Inflammatory macrophage (primary cell): Measurements from ENCODE around the gene IL16.
"Not testable (repeated sequence)": the region's sequence is repeated elsewhere in the genome, so short reads cannot be mapped to it uniquely, and the experiment has no call there.

Experiments used
- DNase-seq, 2 donors: peaks; one replicate each; pipeline ENCODE4 v3.0.0-alpha.2; 2020 to 2022
- total RNA-seq, 18 experiments: gene quantifications; one replicate each; lab custom pipeline; 2026; ENCODE audit warnings: mixed read lengths in 6 of 18, inconsistent platforms in 2 of 18; lab: John Stamatoyannopoulos, UW

The IL16 gene
- 2.0 to 117 (median 45.0) reads per million in 18 experiments for total RNA-seq

DNA sequence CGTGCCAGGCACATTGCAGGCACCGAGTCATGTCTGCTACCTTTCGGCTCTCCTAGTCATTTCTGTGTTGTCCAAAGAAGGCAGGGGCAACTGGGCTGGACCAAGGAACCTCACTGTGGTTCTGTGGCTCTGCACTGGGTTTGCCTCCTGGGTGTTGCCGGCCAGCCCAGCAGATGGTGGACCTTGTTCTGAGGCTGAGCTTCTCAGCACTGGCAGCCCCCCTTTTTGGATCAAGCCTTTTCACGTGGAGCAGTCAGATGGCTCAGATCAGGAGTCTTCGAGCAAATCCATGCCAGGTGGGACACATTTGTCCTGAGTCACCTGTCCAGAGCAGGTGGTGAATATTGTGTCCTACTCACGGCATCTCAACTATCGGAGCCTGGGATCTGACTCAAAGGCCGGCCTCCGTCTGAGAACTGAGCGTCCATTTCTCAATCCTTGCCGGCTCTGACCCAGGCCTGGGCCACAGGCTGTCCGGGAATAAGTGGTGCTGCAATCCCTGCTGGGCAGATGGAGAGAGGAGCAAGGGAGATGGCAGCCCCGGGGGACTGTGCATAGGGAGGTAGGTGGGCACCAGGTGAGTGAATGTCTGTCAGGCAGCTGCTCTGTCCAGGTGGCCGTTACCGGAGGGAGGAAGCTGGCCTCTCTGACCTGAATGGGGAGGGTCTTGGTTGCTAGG, at the start of gene IL16:
TSS of gene IL16 (plus strand) at position 304 of the 679 bp plus-strand sequence. CDS start 28,521 bp downstream, outside the sequence.
- DNase-seq, result no peak

DNA sequence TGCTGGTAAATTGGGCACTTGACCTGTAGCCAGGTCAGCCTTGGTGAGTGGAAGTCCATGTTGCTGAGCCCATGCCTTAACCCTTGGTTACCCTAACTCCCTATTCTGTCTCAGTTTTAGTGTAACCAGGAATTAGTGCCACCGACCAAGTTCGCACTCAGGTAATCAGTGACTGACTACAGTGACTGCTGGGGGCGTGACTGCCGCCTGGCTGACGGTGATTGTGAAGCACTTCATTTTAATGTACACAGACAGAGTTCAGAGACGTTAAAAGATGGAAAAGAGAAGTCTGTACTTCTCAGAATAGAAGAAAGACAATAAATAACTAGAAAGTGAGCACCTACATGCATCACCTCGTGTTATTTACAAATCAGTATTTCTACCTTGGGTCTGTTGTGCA, 45.3 kb upstream of the IL16 start:
- no peak for DNase-seq

DNA sequence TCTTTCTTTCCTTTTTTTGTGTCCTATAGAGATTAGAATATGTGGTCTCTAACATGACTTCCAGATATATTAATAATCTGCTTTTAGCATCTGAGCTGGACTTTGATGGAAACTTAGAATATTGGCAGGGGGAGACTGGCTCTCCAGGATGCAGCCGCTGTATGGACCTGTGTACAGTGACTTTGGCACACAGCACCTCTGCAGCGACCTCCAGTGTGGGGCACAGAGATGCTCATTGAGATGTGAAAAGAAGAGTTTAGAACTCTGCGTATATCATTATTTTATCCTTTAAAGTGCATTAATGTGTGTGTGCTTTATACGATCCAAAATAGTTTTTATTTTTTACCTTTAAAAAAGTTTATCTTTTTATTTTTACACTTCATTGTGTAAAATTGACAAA, 44.3 kb upstream of the IL16 start:
- no peak for DNase-seq

DNA sequence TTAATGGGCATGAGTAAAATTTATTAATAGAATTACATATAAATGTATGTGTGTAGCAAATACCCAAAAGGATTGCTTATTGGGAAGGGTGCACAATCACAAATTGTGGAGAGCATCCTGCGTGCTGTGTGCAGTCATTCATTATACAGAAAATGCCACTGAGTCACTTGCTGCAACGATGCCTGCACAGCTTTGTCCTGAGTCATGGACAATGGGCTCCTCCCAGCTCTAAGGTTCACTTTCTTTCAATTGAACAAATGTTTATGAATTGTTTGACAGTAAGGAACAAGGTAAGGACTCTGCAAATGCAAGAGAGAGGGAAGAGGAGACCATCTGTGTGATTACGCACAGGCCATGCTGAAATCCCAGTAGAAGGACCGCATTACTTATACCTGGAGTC, 43.9 kb upstream of the IL16 start:
- DNase-seq, result no peak

DNA sequence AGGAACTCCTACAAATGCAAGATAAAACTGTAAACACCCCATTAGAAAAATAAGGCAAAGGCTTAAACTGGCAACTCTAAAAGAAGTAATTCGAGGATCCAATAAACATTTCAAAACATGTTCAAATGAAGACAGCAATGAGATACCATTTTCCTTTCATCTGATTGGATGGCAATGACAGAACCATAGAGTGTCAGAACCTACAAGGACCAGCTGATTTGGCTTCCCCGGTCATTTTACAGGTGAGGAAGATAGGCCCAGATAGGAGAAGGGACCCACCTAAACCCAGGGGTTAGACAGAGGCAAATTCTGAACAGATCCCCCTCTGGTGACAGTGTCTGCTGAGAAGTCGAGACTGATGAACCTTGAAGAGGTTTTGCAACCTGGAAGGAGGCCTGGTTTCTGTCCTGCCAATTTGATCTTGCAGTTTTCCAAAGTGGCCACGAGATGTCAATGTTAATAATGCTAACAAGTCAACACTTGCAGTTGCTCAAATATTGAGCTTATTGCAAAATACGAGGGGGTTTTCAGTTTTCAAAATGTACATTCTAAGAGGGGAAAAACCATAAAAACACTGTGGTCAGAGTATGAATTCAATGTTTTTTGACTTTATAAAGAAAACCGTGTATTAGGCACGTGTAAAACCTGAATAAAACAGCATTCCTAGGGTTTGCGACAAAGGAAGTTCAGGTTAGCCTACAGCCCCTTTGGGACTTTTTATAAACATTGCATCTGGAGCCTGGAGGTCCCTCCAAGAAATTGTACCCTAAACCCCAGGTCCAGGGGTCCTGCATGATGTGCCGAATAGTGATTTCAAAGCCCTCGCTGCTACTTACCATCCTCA, 41.1 kb upstream of the IL16 start:
- peak; percentile 59 to 71 for DNase-seq

DNA sequence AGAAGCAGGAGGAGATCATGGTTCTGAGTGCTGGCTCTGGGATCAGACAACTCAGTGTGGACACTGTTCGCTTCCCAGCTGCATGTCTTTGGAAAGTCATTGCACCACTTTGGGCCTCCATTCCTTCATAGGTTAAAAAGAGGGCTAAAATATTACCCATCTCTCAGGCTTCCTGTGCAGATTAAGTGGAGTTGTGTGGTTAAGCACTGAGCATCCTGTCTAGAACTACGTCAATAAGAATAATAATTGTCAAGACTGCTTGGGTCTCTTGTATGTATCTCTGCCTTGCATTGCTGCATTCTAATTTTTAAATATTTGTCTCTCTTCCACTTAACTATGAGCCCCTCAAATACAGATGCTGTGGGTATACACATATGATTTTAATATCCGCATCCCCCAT, 40.4 kb upstream of the IL16 start:
- DNase-seq, result no peak

DNA sequence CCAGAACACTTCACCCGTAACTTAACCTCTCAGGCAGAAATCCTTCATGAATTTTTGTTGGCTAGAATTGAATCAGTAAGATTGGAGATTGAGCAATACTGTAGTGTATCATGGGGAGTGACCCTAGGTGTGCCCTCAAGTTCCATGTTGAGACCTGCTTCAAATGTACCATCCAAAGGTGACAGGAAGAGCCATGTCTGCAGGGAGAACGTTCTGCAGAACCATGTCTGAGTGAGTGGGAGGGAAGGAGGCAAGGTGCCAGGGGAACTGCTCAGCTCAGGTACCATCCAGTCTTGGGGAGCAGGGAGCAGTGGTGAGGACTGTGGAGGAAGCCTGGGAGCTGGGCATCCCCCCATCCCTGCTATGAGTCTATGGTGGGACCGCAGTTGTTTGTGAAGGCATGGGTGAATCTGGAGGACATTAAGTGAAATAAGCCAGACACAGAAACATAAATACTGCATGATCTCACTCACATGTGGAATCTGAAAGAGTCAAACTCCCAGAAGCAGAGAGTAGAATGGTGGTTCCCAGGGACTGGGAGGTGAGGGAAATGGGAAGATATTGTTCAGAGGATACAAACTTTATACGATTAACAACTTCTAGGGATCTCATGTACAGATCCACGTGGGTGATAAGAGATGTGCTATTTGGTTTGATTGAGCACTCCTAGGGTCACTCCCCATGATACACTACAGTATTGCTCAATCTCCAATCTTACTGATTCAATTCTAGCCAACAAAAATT, 39.3 kb upstream of the IL16 start:
- no peak for DNase-seq

DNA sequence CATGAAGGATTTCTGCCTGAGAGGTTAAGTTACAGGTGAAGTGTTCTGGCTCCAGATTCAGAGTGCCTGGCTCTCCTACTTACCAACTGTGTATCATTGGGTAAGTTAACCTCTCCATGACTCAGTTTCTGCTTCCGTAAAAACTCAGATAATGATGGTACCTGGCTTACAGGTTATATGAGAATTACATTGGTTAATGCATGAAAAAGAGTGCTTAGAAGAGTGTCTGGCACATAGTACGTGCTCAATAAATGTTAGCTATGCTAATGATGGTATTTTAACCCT, 38.8 kb upstream of the IL16 start:
- DNase-seq, result no peak

DNA sequence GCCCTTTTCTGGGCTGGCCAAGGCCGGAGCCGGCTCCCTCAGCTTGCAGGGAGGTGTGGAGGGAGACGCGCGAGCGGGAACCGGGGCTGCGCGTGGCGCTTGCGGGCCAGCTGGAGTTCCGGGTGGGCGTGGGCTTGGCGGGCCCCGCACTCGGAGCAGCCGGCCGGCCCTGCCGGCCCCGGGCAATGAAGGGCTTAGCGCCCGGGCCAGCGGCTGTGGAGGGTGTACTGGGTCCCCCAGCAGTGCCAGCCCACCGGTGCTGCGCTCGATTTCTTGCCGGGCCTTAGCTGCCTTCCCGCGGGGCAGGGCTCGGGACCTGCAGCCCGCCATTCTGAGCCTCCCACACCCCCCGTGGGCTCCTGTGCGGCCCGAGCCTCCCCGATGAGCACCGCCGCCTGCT, 38.1 kb upstream of the IL16 start:
- not testable (repeated sequence) for DNase-seq

DNA sequence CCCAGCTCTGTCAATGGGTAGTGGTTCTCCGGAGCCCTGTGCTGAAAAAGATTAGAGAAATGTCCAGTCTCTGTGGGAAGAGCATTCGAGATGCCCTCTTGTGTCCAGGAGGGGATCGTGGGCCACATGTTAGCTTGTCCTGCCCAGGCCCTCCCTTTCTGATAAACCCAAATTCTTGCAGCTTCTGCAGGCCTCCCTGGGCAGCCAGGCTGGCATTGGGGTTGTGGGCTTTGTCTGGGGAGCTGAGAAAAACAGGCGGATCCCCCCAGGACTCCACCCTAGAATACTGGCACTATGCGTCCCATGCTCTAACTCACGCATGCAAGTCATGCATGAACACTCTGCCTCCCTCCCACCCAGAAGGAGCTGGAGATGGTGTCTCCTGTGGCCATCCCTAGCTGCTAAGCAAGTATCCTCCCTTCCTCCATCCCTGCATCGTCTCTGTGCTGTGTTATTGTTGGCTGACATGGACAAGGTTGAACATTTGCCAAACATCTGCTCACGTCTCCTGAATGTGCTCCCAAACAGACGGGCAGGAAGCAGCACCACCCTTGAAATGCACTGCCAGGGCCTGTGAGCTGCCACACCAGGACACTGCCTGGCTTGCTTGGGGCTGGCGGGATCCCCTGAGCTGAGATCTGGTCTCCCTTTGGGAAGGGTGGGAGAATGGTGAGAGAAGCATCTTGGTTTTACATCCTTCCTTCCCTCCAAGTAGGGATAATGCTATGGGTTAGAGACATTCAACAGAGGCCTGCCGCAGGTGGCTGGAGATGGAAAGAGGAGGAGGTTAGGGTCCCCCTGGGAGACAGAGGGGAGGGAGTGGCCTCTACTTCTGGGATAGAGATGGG, 36.1 kb upstream of the IL16 start:
- DNase-seq, result no peak

DNA sequence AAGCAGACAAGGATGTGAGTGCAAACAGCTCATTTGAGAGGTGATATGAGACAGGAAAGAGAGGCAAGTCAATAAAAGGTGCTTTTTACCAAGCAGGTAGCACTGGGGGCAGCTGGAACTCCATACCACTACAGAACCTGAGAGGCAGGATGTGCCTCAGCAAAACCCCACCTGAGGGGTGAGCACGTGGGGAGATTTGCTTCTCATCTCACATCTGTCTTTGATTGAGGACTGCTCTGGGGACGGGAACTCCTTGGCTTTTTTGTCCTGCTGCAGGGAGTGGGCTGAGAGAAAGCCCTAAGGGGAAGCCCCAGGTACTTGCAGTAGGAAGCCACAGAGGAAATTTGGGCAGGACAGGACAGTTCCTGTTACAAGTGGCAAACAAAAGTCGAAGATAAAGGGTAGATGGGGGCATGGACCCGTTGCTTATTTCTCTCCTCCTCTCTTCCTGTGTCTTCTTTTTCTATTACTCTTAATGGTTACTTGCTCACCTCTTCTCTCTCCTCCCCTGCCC, 35.5 kb upstream of the IL16 start:
- peak in 1 of 2 donors; percentile 29 for DNase-seq

DNA sequence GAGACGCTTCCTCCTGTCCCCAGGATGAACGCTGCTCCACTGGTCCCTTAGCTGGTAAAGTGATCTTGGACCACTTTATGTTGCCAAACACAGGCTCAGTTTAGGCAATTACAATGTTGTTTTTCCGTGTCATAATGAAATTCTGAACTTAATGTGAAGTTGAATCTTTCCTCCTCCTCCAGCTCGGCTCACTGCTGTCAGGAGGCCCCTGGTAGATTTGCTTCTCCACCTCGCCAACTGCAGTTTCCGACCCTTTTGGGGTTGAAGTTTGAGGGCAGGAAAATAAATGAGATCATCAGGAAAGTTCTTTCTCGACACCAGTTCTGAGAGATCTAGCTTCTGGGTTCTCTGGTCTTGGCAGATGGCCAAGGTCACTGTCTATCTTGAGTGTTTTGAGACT, 34.8 kb upstream of the IL16 start:
- no peak for DNase-seq

DNA sequence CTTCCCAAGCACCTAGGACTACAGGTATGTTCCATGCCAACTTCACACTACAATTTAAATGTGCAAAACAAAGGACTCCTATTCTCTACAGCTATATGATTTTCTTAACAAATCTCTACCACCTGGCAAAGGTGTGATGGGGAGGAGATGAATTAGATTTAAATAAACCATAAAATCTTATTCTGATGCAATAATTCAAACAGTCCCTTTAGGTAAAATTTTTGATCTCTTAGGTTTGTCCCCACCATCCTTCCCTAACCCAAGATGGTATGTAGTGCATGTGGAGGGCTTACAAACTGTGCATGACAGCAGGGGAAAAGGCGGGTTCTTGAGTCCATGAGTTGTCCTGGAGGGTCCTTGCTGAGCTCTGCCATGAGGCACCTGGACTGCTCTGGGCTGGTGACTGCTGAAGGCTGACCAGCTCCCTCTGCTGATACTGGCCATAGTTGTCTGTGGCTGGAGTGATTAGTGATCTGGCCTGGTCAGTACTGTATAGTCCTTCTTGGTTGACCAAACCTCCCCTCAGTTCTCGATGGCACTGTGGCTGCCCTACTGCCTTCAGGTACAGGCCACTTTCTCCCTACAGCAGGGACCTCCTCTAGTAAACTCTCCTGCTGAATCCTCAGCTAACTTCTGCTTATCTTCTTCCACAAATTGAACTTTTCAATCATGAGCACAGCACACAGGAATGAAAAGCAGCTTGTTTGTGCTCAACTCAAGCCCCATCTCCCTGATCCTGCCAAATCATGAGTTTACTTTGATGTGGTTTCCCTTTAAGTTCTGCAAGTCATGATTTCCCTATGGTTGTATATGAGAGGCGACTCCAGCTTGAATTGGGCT, 32.5 kb upstream of the IL16 start:
- no peak for DNase-seq

DNA sequence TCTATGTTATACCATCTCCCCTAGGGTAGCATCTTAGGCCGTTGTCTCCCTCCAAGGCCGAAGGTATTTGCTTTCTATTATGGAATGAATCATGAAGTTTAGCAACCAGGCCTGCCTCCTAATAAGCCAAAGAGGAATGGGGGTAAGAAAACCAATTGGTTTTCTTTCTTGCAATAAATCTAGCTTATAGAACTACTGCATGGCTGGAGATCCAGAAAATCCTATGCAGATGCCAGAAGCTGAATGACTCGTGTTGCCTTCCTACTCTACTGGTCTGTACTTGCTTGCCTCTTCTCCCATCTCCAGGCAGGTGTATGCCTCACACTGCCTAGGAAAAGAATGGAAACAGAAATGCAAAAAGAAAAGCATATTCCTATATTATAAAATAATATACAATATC, 31.1 kb upstream of the IL16 start:
- no peak for DNase-seq

DNA sequence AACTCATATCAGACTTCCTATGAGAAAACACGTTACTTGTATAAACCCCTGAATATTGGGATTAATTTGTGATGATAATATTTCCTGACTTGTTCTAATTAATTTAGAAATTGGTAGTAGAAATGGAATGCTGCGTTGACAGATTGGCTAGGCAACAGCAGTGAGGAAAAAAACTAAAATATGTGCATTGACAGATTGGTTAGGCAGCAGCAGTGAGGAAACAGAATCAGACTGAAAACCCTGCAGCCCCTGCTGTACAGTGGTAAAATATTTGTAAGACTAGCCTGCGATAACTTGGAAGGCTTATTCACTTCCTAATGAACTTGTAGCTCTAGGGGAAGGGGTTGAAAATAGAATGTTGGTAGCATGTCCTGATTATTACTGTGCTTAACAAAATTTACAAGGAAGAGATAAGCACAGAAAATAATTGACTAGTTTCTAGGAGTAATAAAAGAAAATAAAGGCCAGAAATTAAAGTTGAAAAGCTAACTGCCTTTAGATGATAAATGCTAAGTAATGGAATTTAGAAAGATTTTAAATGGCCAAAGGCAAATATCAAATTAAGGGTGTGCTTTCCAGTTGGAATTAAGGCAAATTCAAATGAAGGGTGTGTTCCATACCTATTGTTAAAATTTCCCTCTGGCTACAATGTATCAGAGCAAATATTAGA, 29.9 kb upstream of the IL16 start:
- DNase-seq, result no peak

DNA sequence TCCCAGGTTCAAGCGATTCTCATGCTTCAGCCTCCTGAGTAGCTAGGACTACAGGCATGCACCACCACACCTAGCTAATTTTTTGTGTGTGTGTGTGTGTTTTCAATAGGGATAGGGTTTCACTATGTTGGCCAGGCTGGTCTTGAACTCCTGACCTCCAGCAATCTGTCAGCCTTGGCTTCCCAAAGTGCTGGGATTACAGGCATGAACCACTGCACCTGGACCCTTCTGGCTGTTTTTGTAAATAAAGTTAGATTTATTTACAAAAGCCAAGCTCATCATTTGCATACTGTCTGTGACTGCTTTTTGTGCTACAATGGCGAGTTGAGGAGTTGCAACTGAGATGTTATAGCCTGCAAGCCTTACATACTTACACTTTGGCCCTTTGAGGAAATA, 28.6 kb upstream of the IL16 start:
- DNase-seq, result no peak

DNA sequence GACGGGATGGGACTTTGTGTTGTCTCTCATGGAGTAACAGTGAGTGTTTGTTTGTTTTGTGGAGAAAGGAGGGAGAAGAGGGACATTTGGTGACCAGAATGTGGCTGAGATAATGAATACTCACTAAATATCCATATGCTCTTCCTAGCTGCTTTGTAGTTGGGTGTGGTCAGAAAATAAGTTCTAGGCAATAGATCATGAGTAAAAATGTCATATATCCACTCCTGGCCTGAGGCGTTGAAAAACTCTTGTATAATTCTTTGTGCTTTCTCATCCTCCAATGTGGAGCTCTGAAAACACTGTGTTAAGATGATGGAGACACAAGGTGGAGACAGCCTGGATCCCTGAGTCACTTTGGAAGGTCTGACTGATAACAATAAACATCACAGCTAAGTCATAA, 28.0 kb upstream of the IL16 start:
- no peak for DNase-seq

DNA sequence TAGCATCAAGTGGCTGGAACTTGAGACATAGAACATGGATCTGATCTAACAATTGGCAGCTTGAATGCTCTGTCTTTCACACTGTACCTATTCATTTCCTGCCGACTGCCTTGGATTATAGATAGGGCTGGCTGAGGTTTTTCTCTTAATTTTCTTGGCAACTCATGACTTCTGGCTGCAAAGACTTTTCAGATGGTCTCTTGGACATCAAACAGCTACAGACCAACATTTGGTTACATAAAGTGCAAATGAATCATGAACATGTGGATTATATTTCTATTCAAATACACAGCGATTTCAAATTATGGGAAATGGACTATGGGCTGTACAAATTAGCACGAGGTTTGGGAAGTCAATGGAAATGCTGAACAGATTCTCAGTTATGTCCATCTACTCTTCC, 26.2 kb upstream of the IL16 start:
- no peak for DNase-seq

DNA sequence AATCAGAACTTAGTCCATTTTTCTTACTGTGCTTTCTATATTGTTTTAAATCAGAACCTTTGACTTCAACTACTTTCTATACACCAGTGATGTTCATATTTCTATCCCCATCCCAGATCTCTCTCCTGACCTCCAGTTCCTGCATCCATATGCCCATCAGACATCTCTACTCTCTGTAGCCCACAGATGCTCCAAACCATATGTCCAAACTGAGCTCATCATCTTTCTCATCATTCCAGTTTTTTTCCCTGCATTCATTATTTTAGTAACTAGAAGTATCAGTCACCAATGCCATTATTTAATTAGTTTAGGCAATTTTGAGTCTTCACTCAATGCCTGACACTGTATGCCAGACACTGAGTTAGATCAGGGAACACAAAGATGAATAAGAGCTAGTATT, 25.4 kb upstream of the IL16 start:
- no peak for DNase-seq

DNA sequence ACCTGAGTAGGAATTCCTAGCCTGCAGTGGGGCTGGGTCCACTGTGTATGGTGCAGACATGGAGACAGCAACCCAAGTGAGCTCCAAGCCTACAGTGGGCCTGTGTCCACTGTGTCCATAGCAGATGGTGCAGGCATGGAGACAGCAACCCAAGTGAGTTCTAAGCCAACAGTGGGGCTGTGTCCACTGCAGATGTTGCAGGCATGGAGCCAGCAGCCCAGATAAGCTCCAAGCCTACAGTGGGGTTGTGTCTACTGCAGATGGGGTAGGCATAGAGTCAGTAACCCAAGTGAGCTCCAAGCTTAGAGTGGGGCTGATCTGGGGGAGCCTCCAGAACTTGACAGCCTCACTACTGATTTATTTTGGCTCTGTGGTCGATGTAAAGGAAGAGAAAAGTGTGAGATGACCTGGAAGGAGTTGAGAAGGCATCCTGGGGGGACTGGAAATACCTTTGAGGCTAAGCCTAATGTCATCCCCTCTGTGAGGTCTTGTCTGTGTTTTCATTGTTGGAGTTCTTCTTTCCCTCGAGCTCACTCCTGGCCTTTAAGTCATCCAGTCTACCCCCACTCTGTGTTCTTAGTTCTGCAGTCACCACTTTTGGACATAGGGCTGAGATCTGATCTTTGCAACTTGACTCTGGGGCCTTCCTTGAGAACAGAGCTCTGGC, 22.4 kb upstream of the IL16 start:
- DNase-seq, result no peak
